GM12875 (cell line): ENCODE measurements around the gene TBXAS1.

Experiments used
- H3K4me3 ChIP-seq: one replicate; pipeline ENCODE4 v1.5.1; 2011; ENCODE audit warnings: low read depth, low read length, control low read depth
- TF ChIP-seq, protein P1 (sequence below): IDR thresholded peaks from 2 replicates; pipeline ENCODE4 v1.5.1; 2011; ENCODE audit warnings: low read depth, mild to moderate bottlenecking, control low read depth, inconsistent platforms, low read length, moderate library complexity, borderline replicate concordance; ENCODE audit not compliant: insufficient read depth

TBXAS1 gene

DNA sequence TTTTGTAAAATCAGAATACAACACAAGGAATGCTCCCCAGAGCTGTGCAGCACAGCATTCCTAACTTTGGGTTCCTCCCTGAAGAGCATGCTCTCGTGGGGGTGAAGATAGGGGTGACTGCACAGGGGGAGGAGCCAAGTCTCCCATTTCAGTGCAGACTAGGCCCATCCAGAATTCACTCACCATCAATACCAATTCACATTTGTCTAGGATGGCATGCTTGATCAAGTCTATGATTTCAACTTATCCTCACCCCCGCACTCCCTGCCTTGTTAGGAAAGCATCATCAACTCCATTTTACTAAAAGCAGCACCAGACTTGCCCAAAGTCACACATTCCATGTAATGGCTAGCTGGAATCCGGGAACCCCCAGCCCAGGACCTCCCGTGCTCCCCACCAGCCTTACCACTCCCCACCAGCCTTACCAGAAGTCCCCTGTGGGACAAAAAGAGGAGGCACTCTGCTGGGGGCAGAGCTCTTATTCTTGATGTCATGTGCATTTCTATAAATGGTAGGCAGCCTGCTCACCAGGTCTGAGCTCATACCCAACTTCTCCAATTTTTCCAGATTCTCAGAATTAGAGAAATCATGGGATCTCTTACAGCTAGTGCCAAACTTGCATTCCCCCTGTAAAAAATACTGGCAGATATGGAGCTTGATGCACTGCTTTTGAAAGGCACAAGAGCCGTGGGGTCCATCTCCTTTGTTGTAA is 227.5 kb downstream of the TBXAS1 start:
- no peak overlapping the region for H3K4me3 ChIP-seq
- TF ChIP-seq, protein P1, sequence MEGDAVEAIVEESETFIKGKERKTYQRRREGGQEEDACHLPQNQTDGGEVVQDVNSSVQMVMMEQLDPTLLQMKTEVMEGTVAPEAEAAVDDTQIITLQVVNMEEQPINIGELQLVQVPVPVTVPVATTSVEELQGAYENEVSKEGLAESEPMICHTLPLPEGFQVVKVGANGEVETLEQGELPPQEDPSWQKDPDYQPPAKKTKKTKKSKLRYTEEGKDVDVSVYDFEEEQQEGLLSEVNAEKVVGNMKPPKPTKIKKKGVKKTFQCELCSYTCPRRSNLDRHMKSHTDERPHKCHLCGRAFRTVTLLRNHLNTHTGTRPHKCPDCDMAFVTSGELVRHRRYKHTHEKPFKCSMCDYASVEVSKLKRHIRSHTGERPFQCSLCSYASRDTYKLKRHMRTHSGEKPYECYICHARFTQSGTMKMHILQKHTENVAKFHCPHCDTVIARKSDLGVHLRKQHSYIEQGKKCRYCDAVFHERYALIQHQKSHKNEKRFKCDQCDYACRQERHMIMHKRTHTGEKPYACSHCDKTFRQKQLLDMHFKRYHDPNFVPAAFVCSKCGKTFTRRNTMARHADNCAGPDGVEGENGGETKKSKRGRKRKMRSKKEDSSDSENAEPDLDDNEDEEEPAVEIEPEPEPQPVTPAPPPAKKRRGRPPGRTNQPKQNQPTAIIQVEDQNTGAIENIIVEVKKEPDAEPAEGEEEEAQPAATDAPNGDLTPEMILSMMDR: no peak

- TF ChIP-seq, protein P1: no peak
- no peak overlapping the region for H3K4me3 ChIP-seq
Measured at GRCh38 chr7:140057143-140057535, 228.1 kb downstream of the TBXAS1 start.

GRCh38 chr7:140058517-140058916 is 229.5 kb downstream of the TBXAS1 start:
- TF ChIP-seq, protein P1: no peak

DNA sequence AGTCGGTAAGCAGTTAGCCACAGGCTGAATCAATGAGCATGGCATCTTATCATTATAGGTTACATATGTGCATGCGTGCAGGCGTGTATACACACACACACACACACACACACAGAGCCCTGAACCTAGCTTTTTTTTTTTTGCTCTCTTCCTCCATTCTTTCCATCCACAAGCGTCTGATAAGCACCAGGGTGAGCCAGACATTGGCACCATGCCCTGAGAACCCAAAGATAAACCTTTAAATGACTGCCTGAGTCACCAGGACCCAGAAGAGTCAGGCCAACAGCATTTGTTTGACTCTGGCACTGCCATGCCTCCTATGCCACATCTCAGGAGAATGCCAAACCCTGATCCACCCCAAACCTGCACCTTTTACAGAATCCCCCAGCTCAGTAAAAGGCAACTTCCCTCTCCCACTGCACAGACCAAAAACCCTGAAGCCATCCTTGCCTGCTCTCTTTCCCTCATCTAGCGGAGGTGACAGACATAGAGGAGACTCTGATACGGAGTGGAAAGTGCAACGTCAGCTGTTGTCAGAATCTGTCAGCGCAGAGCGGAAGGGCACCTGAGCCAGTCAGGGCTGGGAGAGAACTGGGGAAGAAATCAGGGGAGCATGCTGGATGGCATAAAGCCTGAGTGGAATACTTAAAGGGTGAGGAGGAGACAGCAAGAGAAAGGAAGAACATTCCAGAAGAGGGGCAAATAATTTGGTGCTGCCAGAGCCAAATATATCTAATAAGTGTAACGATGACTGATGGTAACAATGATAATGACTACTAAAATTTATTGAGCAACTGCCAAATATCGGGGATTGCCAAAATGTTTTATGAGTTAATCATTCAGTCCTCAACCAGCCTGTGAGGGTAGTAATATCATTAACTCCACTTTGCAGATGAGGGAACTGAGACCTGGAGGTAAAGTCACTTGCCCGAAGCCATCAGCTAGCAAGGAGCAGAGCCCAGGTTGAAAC is 230.5 kb downstream of the TBXAS1 start:
- TF ChIP-seq, protein P1: no peak
- no peak overlapping the region for H3K4me3 ChIP-seq

More at GRCh38 chr7:140058517-140058916, 229.5 kb downstream of the TBXAS1 start:
- no peak overlapping the region for H3K4me3 ChIP-seq

DNA sequence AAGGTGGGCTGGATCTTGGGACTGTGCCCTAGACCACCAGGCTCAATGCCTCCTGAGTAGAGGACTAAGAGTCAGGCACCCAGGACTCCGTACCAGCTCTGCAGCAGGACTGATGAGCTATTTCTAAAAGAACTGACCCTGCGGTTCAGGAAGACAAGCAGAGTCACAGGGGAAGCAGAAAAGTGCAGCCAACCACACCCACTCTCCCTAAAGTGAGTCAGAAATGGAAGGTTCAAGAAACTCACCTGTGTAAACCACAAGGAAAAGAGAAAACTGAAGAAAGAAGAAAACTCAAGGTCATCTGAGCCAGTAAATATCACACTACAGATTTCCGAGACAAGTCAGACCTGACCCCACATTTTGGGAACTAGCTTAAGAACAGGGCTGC is 231.2 kb downstream of the TBXAS1 start:
- no peak overlapping the region for H3K4me3 ChIP-seq
- TF ChIP-seq, protein P1: no peak

DNA sequence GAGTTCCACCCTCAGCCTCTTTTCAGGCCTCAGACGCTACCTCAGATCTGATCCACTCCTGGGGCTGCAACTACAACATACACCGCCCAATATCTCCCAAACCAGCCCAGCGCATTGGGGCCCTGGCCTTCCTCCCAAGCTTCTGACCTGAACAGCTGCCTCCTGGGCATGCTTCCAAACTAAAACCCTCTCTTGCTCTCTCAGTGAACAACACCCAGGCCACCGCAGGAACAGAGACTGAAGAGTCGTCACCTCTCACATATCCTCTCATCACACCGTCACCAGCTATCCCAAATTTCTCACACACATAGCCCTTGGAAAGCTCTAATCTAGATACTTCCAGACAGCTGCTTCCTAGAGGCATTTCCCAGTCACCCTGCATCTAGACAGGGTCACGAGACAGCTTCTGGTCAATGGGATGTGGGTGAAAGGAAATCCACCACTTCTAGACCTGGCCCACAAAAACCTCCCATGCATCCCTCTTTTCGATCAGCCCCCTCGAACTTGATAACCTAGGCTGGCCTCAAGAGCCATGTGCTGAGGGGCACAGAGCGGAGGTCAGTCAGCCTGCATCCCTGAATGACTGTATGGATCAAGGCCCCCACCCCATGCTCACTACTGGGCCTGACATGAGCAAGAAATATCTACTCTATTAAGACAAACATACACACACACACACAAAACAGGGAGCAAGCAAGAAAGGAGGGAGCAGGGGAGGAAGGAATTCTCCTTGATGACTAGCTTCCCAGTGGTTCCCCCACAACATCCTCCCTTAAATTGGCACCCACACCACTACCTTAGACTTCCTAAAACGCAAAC is 231.9 kb downstream of the TBXAS1 start:
- TF ChIP-seq, protein P1: no peak
- H3K4me3 ChIP-seq: no peak overlapping the region
